Right lobe of liver (tissue), 6 donors: Measurements from ENCODE around the gene GRIP1. TPM values are rescaled to one million over a fixed set of nuclear protein-coding genes. Genes with fewer than 3 reads are reported as not detected.

Source experiments
- ATAC-seq, 4 donors: fragments of 200-7000 bp; cut with Tn5 transposase; one replicate each; pipeline ENCODE4 v1.9.1; 2020; ENCODE audit warnings: mild to moderate bottlenecking in 4 of 4, moderate library complexity in 4 of 4
- DNase-seq, 3 donors: peaks; one replicate each; pipeline ENCODE4 v3.0.0-alpha.2; 2020
- H3K27ac ChIP-seq, 3 donors: fragments of 200-600 bp; one replicate each; pipeline ENCODE4 v1.8.0; 2022
- H3K27me3 ChIP-seq, 2 donors: fragments of 200-600 bp; one replicate each; pipeline ENCODE4 v1.8.0; 2022
- H3K36me3 ChIP-seq, 4 donors: fragments of 200-600 bp; sonication (generic) in 1 of 4; one replicate each; pipeline versions ENCODE4 v1.5.1 to v1.8.0; 2017 to 2022; ENCODE audit warnings: control low read depth in 1 of 4
- H3K4me1 ChIP-seq, 4 donors: fragments of 200-600 bp; sonication (generic) in 1 of 4; one replicate each; pipeline versions ENCODE4 v1.5.1 to v1.8.0; 2017 to 2022; ENCODE audit warnings: control low read depth in 1 of 4
- H3K4me3 ChIP-seq, 3 donors: fragments of 200-600 bp; one replicate each; pipeline ENCODE4 v1.8.0; 2022
- H3K9me3 ChIP-seq, 4 donors: fragments of 200-600 bp; sonication (generic) in 1 of 4; one replicate each; pipeline versions ENCODE4 v1.5.1 to v1.8.0; 2017 to 2022; ENCODE audit warnings: control low read depth in 1 of 4
- CTCF ChIP-seq, 4 donors: fragments of 200-600 bp in 3 of 4; fragments of 450-650 bp in 1 of 4; IDR thresholded peaks; one replicate each; pipeline versions ENCODE4 v1.5.1 to v1.8.0; 2016 to 2022; ENCODE audit warnings: antibody characterized with exemption in 4 of 4, mild to moderate bottlenecking in 2 of 4
- POLR2A ChIP-seq: fragments of 450-650 bp; IDR thresholded peaks from one replicate; pipeline ENCODE4 v1.6.1; 2017; ENCODE audit warnings: antibody characterized with exemption, mild to moderate bottlenecking
- WGBS: methylation state at CpG from one replicate; pipeline ENCODE4 v1.1.6; 2018; ENCODE audit warnings: low coverage, low lambda C conversion rate; ENCODE audit not compliant: insufficient coverage; ENCODE audit errors: missing lambda C conversion rate; 5-methylcytosine and 5-hydroxymethylcytosine counted together
- intact Hi-C, 2 donors: fragments of 100-400 bp; cut with DNase I; formaldehyde crosslinking; loops; one replicate each; pipeline versions ENCODE4 v1.11.2 to v1.14.1; 2022
- total RNA-seq, 6 experiments: library from RNA; depleted of rRNA in 2 of 6; stranded (reverse); fragments of >200 nt in 2 of 6; fragmentation: NEBNext Ultra II Directional in 3 of 6; extraction: Animal tissue kit (Norgen Biotek cat#: 25700) in 3 of 6; gene quantifications; one replicate each; pipeline versions ENCODE4 v1.1.0 to v1.2.4, GENCODE V29; 2016 to 2023
- donor health status: DM: no; HTN: yes; CAD: no.
- donor health status: DM: no; HTN: no; CAD: no.
- donor health status: DM: no; HTN: no; CAD: no.
- donor health status: DM: no; HTN: yes; CAD: no.
- donor health status: DM: no; HTN: yes; CAD: no.

GRIP1 gene
- total RNA-seq, 6 experiments from 2014 or later: 0.22 to 0.78 (median 0.26) TPM; not detected in 3

DNA sequence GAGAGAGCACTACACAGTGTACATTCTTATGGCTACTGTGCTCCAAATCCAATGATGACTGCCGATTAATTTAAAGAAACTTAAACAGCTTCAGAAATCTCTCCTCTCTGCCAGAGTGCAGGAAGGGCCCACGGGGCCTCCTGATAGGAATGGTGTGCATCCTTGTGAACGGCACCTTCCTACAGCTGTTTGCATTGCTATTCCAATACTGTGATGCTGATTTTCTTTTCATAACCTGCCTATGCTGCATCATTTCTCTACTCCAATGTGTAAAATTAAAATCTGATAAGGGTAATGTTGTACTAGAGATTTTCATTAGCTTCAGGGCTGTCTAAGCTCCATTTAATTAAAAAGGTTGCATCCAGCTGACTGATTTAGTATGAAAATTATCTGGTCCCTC lies 217.5 kb downstream of the GRIP1 start:
- no peak for ATAC-seq
- 54% methylated on average over 2 of the region's 3 CpGs for WGBS

GRCh38 chr12:66459944-66460482 lies 218.9 kb downstream of the GRIP1 start:
- H3K4me1 ChIP-seq: no peaks in the 10 kb centered on the region
- H3K4me3 ChIP-seq: no peak overlapping the region
- ATAC-seq (no peak), DNase-seq (no peak)
- H3K36me3 ChIP-seq: no peaks in the 10 kb centered on the region
- H3K27ac ChIP-seq: no peak overlapping the region
- 59% methylated on average over 7 of the region's 7 CpGs for WGBS
- TF ChIP-seq CTCF (IDR thresholded peaks at IDR 0.05) (no peak), POLR2A (no peak)
- no peaks in the 10 kb centered on the region for H3K27me3 ChIP-seq
- intact Hi-C loops: no loop called here
- H3K9me3 ChIP-seq: no peaks in the 10 kb centered on the region

More for the DNA sequence above, 217.5 kb downstream of the GRIP1 start:
- Histone ChIP-seq H3K36me3 (no peaks in the 10 kb centered on the region), H3K4me3 (no peak overlapping the region), H3K27me3 (no peaks in the 10 kb centered on the region), H3K4me1 (no peaks in the 10 kb centered on the region), H3K9me3 (no peaks in the 10 kb centered on the region), H3K27ac (no peak overlapping the region)
- no peak for DNase-seq
- intact Hi-C loops: no loop called here
- TF ChIP-seq CTCF (IDR thresholded peaks at IDR 0.05) (no peak), POLR2A (no peak)

- intact Hi-C loops: no loop called here
- no peak for ATAC-seq
- Histone ChIP-seq H3K27ac (no peak overlapping the region), H3K36me3 (no peaks in the 10 kb centered on the region), H3K4me1 (no peaks in the 10 kb centered on the region), H3K9me3 (no peaks in the 10 kb centered on the region), H3K4me3 (no peak overlapping the region), H3K27me3 (no peaks in the 10 kb centered on the region)
- no peak for DNase-seq
- TF ChIP-seq CTCF (IDR thresholded peaks at IDR 0.05): no peak
- no peak for TF ChIP-seq POLR2A
- WGBS: 9% methylated on average over 2 of the region's 2 CpGs
Observed at GRCh38 chr12:66456612-66457011, 222.3 kb downstream of the GRIP1 start.

- TF ChIP-seq CTCF (IDR thresholded peaks at IDR 0.05): no peak
- TF ChIP-seq POLR2A: no peak
- Histone ChIP-seq H3K4me1 (no peaks in the 10 kb centered on the region), H3K9me3 (no peaks in the 10 kb centered on the region), H3K36me3 (no peaks in the 10 kb centered on the region), H3K27ac (no peak overlapping the region), H3K4me3 (no peak overlapping the region), H3K27me3 (no peaks in the 10 kb centered on the region)
- no peak for ATAC-seq
- no peak for DNase-seq
- intact Hi-C loops: no loop called here
Observed at GRCh38 chr12:66453844-66454243, 225.0 kb downstream of the GRIP1 start.

- DNase-seq: no peak
- Histone ChIP-seq H3K9me3 (no peaks in the 10 kb centered on the region), H3K27ac (no peak overlapping the region), H3K4me3 (no peak overlapping the region), H3K36me3 (no peaks in the 10 kb centered on the region), H3K27me3 (no peaks in the 10 kb centered on the region), H3K4me1 (no peaks in the 10 kb centered on the region)
- intact Hi-C loops: no loop called here
- ATAC-seq: no peak
- no peak for TF ChIP-seq CTCF (IDR thresholded peaks at IDR 0.05)
- WGBS: 67% methylated on average over 4 of the region's 4 CpGs
Observed at GRCh38 chr12:66453120-66453519, 225.8 kb downstream of the GRIP1 start.
